HepG2 (cell line): ENCODE data around the gene CD180. TPM values are rescaled to one million over a fixed set of nuclear protein-coding genes. Genes with fewer than 3 reads are reported as not detected.

Experiments
- BHLHE40 ChIP-seq: IDR thresholded peaks from 2 replicates; pipeline ENCODE4 v1.6.1; 2011; ENCODE audit warnings: low read length, improper control_type of control experiment
- CEBPB ChIP-seq: IDR thresholded peaks from 2 replicates; pipeline ENCODE4 v1.6.1; 2011; ENCODE audit warnings: low read depth, low read length, improper control_type of control experiment, borderline replicate concordance
- E2F5 ChIP-seq: sonication (generic); formaldehyde crosslinking; conservative IDR thresholded peaks from 2 replicates; pipeline ENCODE4 v1.4.0; 2020; ENCODE audit warnings: missing genetic modification reagents
- ETV6 ChIP-seq: sonication (generic); formaldehyde crosslinking; conservative IDR thresholded peaks from 2 replicates; pipeline ENCODE4 v1.4.0; 2020; ENCODE audit warnings: missing genetic modification reagents
- FOXO1 ChIP-seq: sonication (generic); formaldehyde crosslinking; IDR thresholded peaks from 2 replicates; pipeline ENCODE4 v1.4.0; 2020; ENCODE audit warnings: missing genetic modification reagents
- GATAD1 ChIP-seq: IDR thresholded peaks from 2 replicates; pipeline ENCODE4 v1.6.1; 2016; ENCODE audit warnings: missing genetic modification reagents, missing compliant biosample characterization
- HOXA3 ChIP-seq: sonication (generic); formaldehyde crosslinking; IDR thresholded peaks from 2 replicates; pipeline ENCODE4 v1.5.0; 2020; ENCODE audit warnings: missing genetic modification reagents
- IKZF5 ChIP-seq: IDR thresholded peaks from 2 replicates; pipeline ENCODE4 v1.6.1; 2018; ENCODE audit warnings: missing genetic modification reagents, mild to moderate bottlenecking, missing compliant biosample characterization
- KDM1A ChIP-seq: IDR thresholded peaks from 2 replicates; pipeline ENCODE4 v1.6.1; 2016; ENCODE audit warnings: missing compliant biosample characterization
- MED1 ChIP-seq: sonication (generic); formaldehyde crosslinking; IDR thresholded peaks from 2 replicates; pipeline ENCODE4 v1.4.0; 2020; ENCODE audit warnings: missing genetic modification reagents
- RERE ChIP-seq: IDR thresholded peaks from 2 replicates; pipeline ENCODE4 v1.6.1; 2016; ENCODE audit warnings: low read depth, missing genetic modification reagents, missing compliant biosample characterization
- RXRA ChIP-seq: sonication (generic); formaldehyde crosslinking; IDR thresholded peaks from 2 replicates; pipeline ENCODE4 v1.5.1; 2020; ENCODE audit warnings: missing genetic modification reagents
- SPEN ChIP-seq: sonication (generic); formaldehyde crosslinking; IDR thresholded peaks from 2 replicates; pipeline ENCODE4 v1.5.1; 2020; ENCODE audit warnings: low read depth, mild to moderate bottlenecking, missing genetic modification reagents
- SRF ChIP-seq: IDR thresholded peaks from 2 replicates; pipeline ENCODE4 v1.6.1; 2011; ENCODE audit warnings: mild to moderate bottlenecking, low read depth, low read length, moderate library complexity
- ZBTB43 ChIP-seq: sonication (generic); formaldehyde crosslinking; conservative IDR thresholded peaks from 2 replicates; pipeline ENCODE4 v1.4.0; 2020; ENCODE audit warnings: missing genetic modification reagents
- ZNF3 ChIP-seq: IDR thresholded peaks from 2 replicates; pipeline ENCODE4 v1.7.0; 2017; ENCODE audit warnings: inconsistent platforms
- ZNF33B ChIP-seq: sonication (generic); formaldehyde crosslinking; IDR thresholded peaks from 2 replicates; pipeline ENCODE4 v1.5.1; 2020; ENCODE audit warnings: mild to moderate bottlenecking, missing genetic modification reagents
- ZNF484 ChIP-seq: sonication (generic); formaldehyde crosslinking; IDR thresholded peaks from 2 replicates; pipeline ENCODE4 v1.5.1; 2020; ENCODE audit warnings: mild to moderate bottlenecking, low read depth, missing genetic modification reagents, borderline replicate concordance
- ZNF543 ChIP-seq: sonication (generic); formaldehyde crosslinking; IDR thresholded peaks from 2 replicates; pipeline ENCODE4 v1.4.0; 2020; ENCODE audit warnings: mild to moderate bottlenecking, missing genetic modification reagents
- ZNF674 ChIP-seq: sonication (generic); formaldehyde crosslinking; IDR thresholded peaks from 2 replicates; pipeline ENCODE4 v1.5.0; 2020; ENCODE audit warnings: low read depth, mild to moderate bottlenecking, missing genetic modification reagents
- ZNF768 ChIP-seq: sonication (generic); formaldehyde crosslinking; IDR thresholded peaks from 2 replicates; pipeline ENCODE4 v1.4.0; 2020; ENCODE audit warnings: missing genetic modification reagents
- ZSCAN9 ChIP-seq: IDR thresholded peaks from 2 replicates; pipeline ENCODE4 v1.6.1; 2016; ENCODE audit warnings: borderline replicate concordance
- polyA plus RNA-seq, 8 experiments: library from polyadenylated mRNA; depleted of rRNA in 3 of 8; stranded (reverse) in 7 of 8; unstranded in 1 of 8; fragments of >200 nt; fragmentation: Illumina TruSeq in 4 of 8; extraction: Trizol in 4 of 8; gene quantifications; 2 replicates each; pipeline versions ENCODE4 v1.2.1 to v1.2.3, GENCODE V29; 2011 to 2016; ENCODE audit warnings: low read depth in 4 of 8, missing spikeins in 1 of 8, mixed read lengths in 1 of 8; ENCODE audit not compliant: insufficient read depth in 1 of 8
- total RNA-seq, 5 experiments: library from RNA; depleted of rRNA; stranded (reverse); fragments of >200 nt; fragmentation: Illumina TruSeq; extraction: Trizol; gene quantifications; 2 replicates each; pipeline ENCODE4 v1.2.3, GENCODE V29; 2016; ENCODE audit warnings: low read depth in 1 of 5

The CD180 gene
- total and polyA plus RNA-seq, 2 of the 13 experiments (the other 11 are each of a cell fraction or from before 2014, with no cell fraction given) = not detected

GRCh38 chr5:67235399-67236110 is 39.0 kb upstream of the CD180 start (continued):
- TF ChIP-seq IKZF5 (CRISPR knock-in tag) = peak; percentile 65; the same call in 1 of the 2 replicates
- TF ChIP-seq ZNF674 (CRISPR knock-in tag) = no peak
- TF ChIP-seq ZSCAN9 (CRISPR knock-in tag) = peak; percentile 64; the same call in 1 of the 2 replicates
- TF ChIP-seq FOXO1 (CRISPR knock-in tag) = peak; percentile 76
- TF ChIP-seq RXRA (CRISPR knock-in tag) = peak; percentile 76; the same call in 1 of the 2 replicates
- no peak; the same call in 1 of the 2 replicates for TF ChIP-seq ZNF768 (CRISPR knock-in tag)
- TF ChIP-seq CEBPB = no peak
- no peak for TF ChIP-seq HOXA3 (CRISPR knock-in tag)
- no peak for TF ChIP-seq E2F5 (CRISPR knock-in tag)
- TF ChIP-seq BHLHE40 = 0 out of 2 replicates have a peak, but pooled peaks have one; percentile 12
- no peak for TF ChIP-seq RERE (CRISPR knock-in tag)
- 0 out of 2 replicates have a peak, but pooled peaks have one; percentile 38 for TF ChIP-seq ZNF543 (CRISPR knock-in tag)
- no peak for TF ChIP-seq ZNF484 (CRISPR knock-in tag)
- TF ChIP-seq ETV6 = no peak
- TF ChIP-seq ZNF33B (CRISPR knock-in tag) = no peak
- TF ChIP-seq GATAD1 = no peak
- TF ChIP-seq KDM1A (CRISPR knock-in tag) = peak; percentile 71
- TF ChIP-seq SRF = no peak
- TF ChIP-seq ZBTB43 = peak; percentile 89
- TF ChIP-seq SPEN (CRISPR knock-in tag) = no peak
- TF ChIP-seq MED1 (CRISPR knock-in tag) = peak; percentile 54
- no peak for TF ChIP-seq ZNF3
